SK-MEL-5 (cell line): ENCODE data around the gene STAC2. TPM values are rescaled to one million over a fixed set of nuclear protein-coding genes. Genes with fewer than 3 reads are reported as not detected.
"Not testable (repeated sequence)": the region's sequence is repeated elsewhere in the genome, so short reads cannot be mapped to it uniquely, and the experiment has no call there.

ENCODE experiments used
- DNase-seq: peaks from one replicate; pipeline ENCODE4 v3.0.0-alpha.2; 2016; ENCODE audit warnings: low read depth, low spot score
- in situ Hi-C: cut with HindIII; loops from 2 replicates; pipeline ENCODE4 v1.10.0; 2016; ENCODE audit warnings: low sequenced_read_pairs, high pct_unique_total_duplicates, low pct_unique_long_range_greater_than_20kb
- polyA plus RNA-seq, 2 experiments: library from polyadenylated mRNA; depleted of rRNA; stranded (reverse); fragments of >200 nt; gene quantifications; 2 replicates each; pipeline ENCODE4 v1.2.3, GENCODE V29; 2015
- total RNA-seq: library from RNA; depleted of rRNA; stranded (reverse); fragments of >200 nt; shearing (Covaris generic); gene quantifications from 2 replicates; pipeline ENCODE4 v1.2.3, GENCODE V29; 2014; rRNA removed

The STAC2 gene
- not detected in 2 replicates for total RNA-seq
- not detected in 2 replicates for polyA plus RNA-seq (2015; cell fraction: cytosol; rRNA removed)
- not detected in 2 replicates for polyA plus RNA-seq (2015; cell fraction: nucleus; rRNA removed)

- no peak for DNase-seq
- in situ Hi-C loops, result no loop called here
These were observed at the start of gene STAC2 for GRCh38 chr17:39225308-39225958. STAC2 (minus strand) TSS chr17:39225945; CDS start chr17:39225502, 443 bp downstream.

GRCh38 chr17:39271546-39271945 lies 45.8 kb upstream of the STAC2 start:
- in situ Hi-C loops, result no loop called here
- peak; percentile 30 for DNase-seq

- in situ Hi-C loops, result no loop called here
- peak; percentile 92 for DNase-seq
These were observed 45.2 kb upstream of the STAC2 start for GRCh38 chr17:39270923-39271322.

- DNase-seq, result no peak
- in situ Hi-C loops, result no loop called here
These were observed 38.4 kb upstream of the STAC2 start for GRCh38 chr17:39264119-39264518.

- peak; percentile 56 for DNase-seq
These were observed 35.5 kb upstream of the STAC2 start for GRCh38 chr17:39261286-39261685.

GRCh38 chr17:39252788-39253460 lies 27.2 kb upstream of the STAC2 start:
- in situ Hi-C loops, result no loop called here
- no peak for DNase-seq

More at GRCh38 chr17:39261286-39261685, 35.5 kb upstream of the STAC2 start:
- in situ Hi-C loops, result no loop called here

GRCh38 chr17:39251997-39252396 lies 26.3 kb upstream of the STAC2 start:
- DNase-seq, result no peak
- in situ Hi-C loops, result no loop called here

GRCh38 chr17:39250076-39250475 lies 24.3 kb upstream of the STAC2 start:
- in situ Hi-C loops, DNase-seq: not testable (repeated sequence)

GRCh38 chr17:39246274-39246673 lies 20.5 kb upstream of the STAC2 start:
- DNase-seq, result no peak
- in situ Hi-C loops, result no loop called here

- in situ Hi-C loops, result no loop called here
- DNase-seq, result peak; percentile 85
These were observed 19.1 kb upstream of the STAC2 start for GRCh38 chr17:39244600-39245570.

GRCh38 chr17:39244016-39244599 lies 18.4 kb upstream of the STAC2 start:
- DNase-seq, result peak; percentile 43
- in situ Hi-C loops, result no loop called here

- in situ Hi-C loops, result no loop called here
- DNase-seq, result no peak
These were observed 17.4 kb upstream of the STAC2 start for GRCh38 chr17:39243155-39243554.

GRCh38 chr17:39240631-39241030 lies 14.9 kb upstream of the STAC2 start:
- DNase-seq, result no peak
- in situ Hi-C loops, result no loop called here

GRCh38 chr17:39239640-39240314 lies 14.0 kb upstream of the STAC2 start:
- in situ Hi-C loops, result no loop called here
- peak; percentile 46 for DNase-seq

- peak; percentile 35 for DNase-seq
- in situ Hi-C loops, result no loop called here
These were observed 12.7 kb upstream of the STAC2 start for GRCh38 chr17:39238311-39238972.

- in situ Hi-C loops, result no loop called here
- DNase-seq, result no peak
These were observed 11.8 kb upstream of the STAC2 start for GRCh38 chr17:39237586-39237985.
